Keratinocyte (primary cell): ENCODE measurements around the gene DNAH17. TPM values are rescaled to one million over a fixed set of nuclear protein-coding genes. Genes with fewer than 3 reads are reported as not detected.

Source experiments
- DNase-seq: peaks from one replicate; pipeline ENCODE4 v3.0.0-alpha.2; 2011; ENCODE audit warnings: low read depth, missing footprints, low spot score
- FAIRE-seq: peaks from 2 replicates; lab custom pipeline; 2011; peaks lifted over from hg19 to GRCh38; lab: Jason Lieb, UNC
- H2AFZ ChIP-seq: 2 replicates; pipeline ENCODE4 v1.6.0; 2012; ENCODE audit warnings: low read length, control low read depth, inconsistent platforms; ENCODE audit not compliant: control insufficient read depth
- H3K27ac ChIP-seq: 2 replicates; pipeline ENCODE4 v1.5.1; 2011; ENCODE audit warnings: low read length; ENCODE audit not compliant: control insufficient read depth, insufficient read depth
- H3K27me3 ChIP-seq: 3 replicates; pipeline ENCODE4 v1.6.0; 2011; ENCODE audit warnings: low read length; ENCODE audit not compliant: control insufficient read depth, insufficient read depth; ENCODE audit errors: extremely low read depth
- H3K36me3 ChIP-seq, 2 experiments: 2 replicates in 1 of 2; 3 replicates in 1 of 2; pipeline ENCODE4 v1.5.1; 2011; ENCODE audit warnings: low read length in 2 of 2, mild to moderate bottlenecking in 1 of 2; ENCODE audit not compliant: control insufficient read depth in 2 of 2, insufficient read depth in 2 of 2; ENCODE audit errors: extremely low read depth in 1 of 2
- H3K4me1 ChIP-seq: 3 replicates; pipeline ENCODE4 v1.5.1; 2011; ENCODE audit warnings: low read length; ENCODE audit not compliant: control insufficient read depth, insufficient read depth; ENCODE audit errors: extremely low read depth
- H3K4me2 ChIP-seq: 3 replicates; pipeline ENCODE4 v1.6.0; 2011; ENCODE audit warnings: low read depth, low read length; ENCODE audit not compliant: control insufficient read depth, insufficient read depth; ENCODE audit errors: extremely low read depth
- H3K4me3 ChIP-seq, 3 experiments: fragments of 200-600 bp in 1 of 3; sonication (generic) in 1 of 3; 2 replicates in 2 of 3; 3 replicates in 1 of 3; pipeline ENCODE4 v1.5.1; 2011 to 2016; ENCODE audit warnings: low read length in 3 of 3, mild to moderate bottlenecking in 3 of 3, control low read depth in 2 of 3, inconsistent platforms in 1 of 3, low read depth in 1 of 3, mixed read lengths in 1 of 3, mixed run types in 1 of 3, moderate library complexity in 1 of 3; ENCODE audit not compliant: control insufficient read depth in 2 of 3, insufficient read depth in 2 of 3; ENCODE audit errors: extremely low read depth in 1 of 3
- H3K79me2 ChIP-seq: 2 replicates; pipeline ENCODE4 v1.6.0; 2012; ENCODE audit warnings: low read length; ENCODE audit not compliant: control insufficient read depth, insufficient read depth
- H3K9ac ChIP-seq: 3 replicates; pipeline ENCODE4 v1.6.0; 2011; ENCODE audit warnings: low read length; ENCODE audit not compliant: control insufficient read depth, insufficient read depth; ENCODE audit errors: extremely low read depth
- H3K9me1 ChIP-seq: 3 replicates; pipeline ENCODE4 v1.6.0; 2011; ENCODE audit warnings: low read length; ENCODE audit not compliant: control insufficient read depth, insufficient read depth; ENCODE audit errors: extremely low read depth
- H3K9me3 ChIP-seq: 2 replicates; pipeline ENCODE4 v1.5.1; 2012; ENCODE audit warnings: low read depth, low read length; ENCODE audit not compliant: control insufficient read depth
- H4K20me1 ChIP-seq: 3 replicates; pipeline ENCODE4 v1.6.0; 2011; ENCODE audit warnings: low read length; ENCODE audit not compliant: control insufficient read depth, insufficient read depth; ENCODE audit errors: extremely low read depth
- EZH2 ChIP-seq: IDR thresholded peaks from one replicate; pipeline ENCODE4 v1.6.1; 2012; ENCODE audit warnings: inconsistent platforms, mild to moderate bottlenecking, low read length, moderate library complexity
- dilution Hi-C: fragments of 300-500 bp; cut with MboI; formaldehyde crosslinking; loops from one replicate; pipeline ENCODE4 v1.7.0; 2020; ENCODE audit warnings: low sequenced_read_pairs; ENCODE audit not compliant: extremely low pct_ligation_motif_present
- polyA plus RNA-seq, 5 experiments: library from polyadenylated mRNA; depleted of rRNA in 3 of 5; stranded (reverse) in 3 of 5; stranded (forward) in 1 of 5; unstranded in 1 of 5; fragments of >200 nt; gene quantifications; 1 replicate in 1 of 5; 2 replicates in 3 of 5; 3 replicates in 1 of 5; pipeline versions ENCODE4 v1.2.1 to v1.2.3, GENCODE V29; 2011 to 2012; ENCODE audit warnings: missing spikeins in 2 of 5, low read depth in 1 of 5, low replicate concordance in 1 of 5
- TF ChIP-seq, protein P1 (sequence below), 3 experiments: IDR thresholded peaks in 1 of 3; conservative IDR thresholded peaks in 1 of 3; optimal IDR thresholded peaks in 1 of 3; 2 replicates in 2 of 3; 3 replicates in 1 of 3; pipeline versions ENCODE3 to v1.5.1; 2011; ENCODE audit warnings: low read length in 3 of 3, mild to moderate bottlenecking in 3 of 3, moderate library complexity in 2 of 3, control low read depth in 1 of 3, inconsistent platforms in 1 of 3; ENCODE audit not compliant: insufficient read depth in 2 of 3; ENCODE audit errors: extremely low read depth in 1 of 3

DNAH17 gene
- polyA plus RNA-seq, 1 donor (not counting 4 experiments of a cell fraction or from before 2014, with no cell fraction given), result 0.16 TPM

DNA sequence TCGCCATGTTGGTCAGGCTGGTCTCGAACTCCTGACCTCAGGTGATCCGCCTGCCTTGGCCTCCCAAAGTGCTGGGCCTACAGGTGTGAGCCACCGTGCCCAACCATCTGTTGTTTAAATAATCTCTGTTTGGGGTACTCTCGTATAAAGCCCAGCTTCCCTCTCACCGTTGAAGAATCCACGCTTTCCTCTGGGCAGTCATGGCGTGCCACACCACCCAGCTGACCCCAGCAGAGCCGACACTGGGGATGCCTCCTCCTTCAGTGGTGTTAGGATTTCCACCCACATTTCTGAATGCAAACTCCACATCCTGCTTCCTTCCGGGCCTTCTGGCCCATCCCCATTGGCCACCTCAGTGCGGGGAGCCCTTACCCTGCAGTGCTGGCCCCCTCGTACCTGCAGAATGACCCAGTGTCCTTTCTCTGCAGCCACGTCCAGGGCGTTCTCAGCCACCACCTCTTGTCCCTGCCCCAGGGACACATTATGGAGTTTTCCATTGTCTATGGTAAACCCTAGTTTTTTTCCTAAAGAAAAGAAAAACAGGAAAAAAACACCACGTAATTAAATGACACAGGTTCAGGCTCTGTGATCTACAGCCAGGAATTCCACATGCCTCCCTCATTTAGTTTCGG, 138.4 kb downstream of the DNAH17 start:
- Histone ChIP-seq H3K27me3 (peaks cover 11% of the 10 kb centered on the region), H3K27ac (no peak overlapping the region), H3K9me3 (no peaks in the 10 kb centered on the region), H2AFZ (no peak overlapping the region), H3K4me1 (no peaks in the 10 kb centered on the region), H3K79me2 (no peaks in the 10 kb centered on the region), H3K36me3 (no peaks in the 10 kb centered on the region), H3K9ac (no peak overlapping the region), H4K20me1 (peaks cover 2% of the 10 kb centered on the region), H3K4me2 (no peak overlapping the region), H3K4me3 (no peak overlapping the region), H3K9me1 (no peaks in the 10 kb centered on the region)
- DNase-seq (no peak), FAIRE-seq (no peak)
- dilution Hi-C loops, result no loop called here
- no peak for TF ChIP-seq EZH2
- TF ChIP-seq, protein P1, sequence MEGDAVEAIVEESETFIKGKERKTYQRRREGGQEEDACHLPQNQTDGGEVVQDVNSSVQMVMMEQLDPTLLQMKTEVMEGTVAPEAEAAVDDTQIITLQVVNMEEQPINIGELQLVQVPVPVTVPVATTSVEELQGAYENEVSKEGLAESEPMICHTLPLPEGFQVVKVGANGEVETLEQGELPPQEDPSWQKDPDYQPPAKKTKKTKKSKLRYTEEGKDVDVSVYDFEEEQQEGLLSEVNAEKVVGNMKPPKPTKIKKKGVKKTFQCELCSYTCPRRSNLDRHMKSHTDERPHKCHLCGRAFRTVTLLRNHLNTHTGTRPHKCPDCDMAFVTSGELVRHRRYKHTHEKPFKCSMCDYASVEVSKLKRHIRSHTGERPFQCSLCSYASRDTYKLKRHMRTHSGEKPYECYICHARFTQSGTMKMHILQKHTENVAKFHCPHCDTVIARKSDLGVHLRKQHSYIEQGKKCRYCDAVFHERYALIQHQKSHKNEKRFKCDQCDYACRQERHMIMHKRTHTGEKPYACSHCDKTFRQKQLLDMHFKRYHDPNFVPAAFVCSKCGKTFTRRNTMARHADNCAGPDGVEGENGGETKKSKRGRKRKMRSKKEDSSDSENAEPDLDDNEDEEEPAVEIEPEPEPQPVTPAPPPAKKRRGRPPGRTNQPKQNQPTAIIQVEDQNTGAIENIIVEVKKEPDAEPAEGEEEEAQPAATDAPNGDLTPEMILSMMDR (optimal IDR thresholded peaks at IDR 0.05 in 1 of 3, IDR thresholded peaks at IDR 0.05 in 1 of 3, conservative IDR thresholded peaks at IDR 0.05 in 1 of 3; ENCODE audit: extremely low read depth in 1 of 3, insufficient read depth in 2 of 3, low read length in 3 of 3), result no peak

- Histone ChIP-seq H3K36me3 (no peaks in the 10 kb centered on the region), H3K27ac (no peak overlapping the region), H3K4me3 (no peak overlapping the region), H3K4me2 (no peak overlapping the region), H2AFZ (no peak overlapping the region), H3K4me1 (no peaks in the 10 kb centered on the region), H3K9ac (no peak overlapping the region), H3K27me3 (peaks cover 11% of the 10 kb centered on the region), H3K9me1 (no peaks in the 10 kb centered on the region), H4K20me1 (peaks cover 2% of the 10 kb centered on the region), H3K79me2 (no peaks in the 10 kb centered on the region), H3K9me3 (no peaks in the 10 kb centered on the region)
- FAIRE-seq (no peak), DNase-seq (no peak)
- dilution Hi-C loops, result no loop called here
- TF ChIP-seq, protein P1 (optimal IDR thresholded peaks at IDR 0.05 in 1 of 3, IDR thresholded peaks at IDR 0.05 in 1 of 3, conservative IDR thresholded peaks at IDR 0.05 in 1 of 3; ENCODE audit: extremely low read depth in 1 of 3, insufficient read depth in 2 of 3, low read length in 3 of 3), result no peak
- TF ChIP-seq EZH2, result no peak
Observed at GRCh38 chr17:78438271-78438691, 138.9 kb downstream of the DNAH17 start.
